Measurements from ENCODE around the gene PAPOLB. TPM values are rescaled to one million over a fixed set of nuclear protein-coding genes. Genes with fewer than 3 reads are reported as not detected.
A peak's percentile ranks its signal among the peaks of the same experiment; 100 is the strongest.
"Not testable (repeated sequence)": the region's sequence is repeated elsewhere in the genome, so short reads cannot be mapped to it uniquely, and the experiment has no call there.

Gene PAPOLB
- not detected in 2 replicates for total RNA-seq (2014; rRNA removed; shearing (Covaris generic))

DNA sequence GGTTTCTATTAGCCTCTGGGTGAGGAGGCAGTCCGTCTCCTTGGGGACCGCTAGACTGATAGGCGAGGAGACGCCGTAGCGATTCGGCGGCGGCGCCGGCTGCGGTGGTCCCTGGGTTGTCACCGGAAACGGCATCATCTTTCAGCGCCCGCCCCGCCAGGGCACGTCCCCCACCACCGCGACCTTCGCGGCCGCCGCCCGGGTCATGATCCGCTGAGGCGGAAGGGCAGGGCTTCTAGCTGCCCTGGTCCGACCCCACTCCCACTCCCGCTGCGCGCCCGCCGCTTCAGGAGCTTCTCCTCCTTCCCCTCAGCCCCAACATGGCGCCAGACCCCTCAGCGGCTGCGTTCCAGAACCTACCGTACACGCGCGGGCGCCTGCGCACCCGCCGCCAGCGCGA, at the start of gene PAPOLB:
PAPOLB (minus strand) TSS at position 358 of the 400 bp plus-strand sequence; CDS start at position 138, 220 bp downstream.
- DNase-seq (ENCODE audit: low read depth) = no peak

- no peak for DNase-seq (ENCODE audit: low read depth)
Measured at GRCh38 chr7:4911111-4911828, 49.4 kb upstream of the PAPOLB start.

DNA sequence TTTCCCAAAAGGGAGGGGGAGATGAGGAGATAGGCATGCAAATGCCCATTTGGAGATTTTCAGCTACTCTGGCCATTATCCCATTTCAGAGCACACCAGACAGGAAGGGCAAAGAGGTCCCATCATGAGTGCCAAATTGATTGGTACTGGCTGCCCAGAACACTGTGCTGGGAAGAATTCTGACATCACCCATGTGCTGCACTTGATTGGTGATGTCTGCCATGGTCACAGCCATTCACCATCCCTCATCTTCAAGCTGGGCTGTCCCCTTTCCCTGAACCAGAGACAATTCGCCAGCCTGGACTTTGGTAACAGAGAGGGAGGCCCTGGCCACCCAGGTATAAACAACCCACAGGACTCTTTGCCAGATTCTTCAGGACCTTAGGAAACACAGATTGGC, 44.9 kb upstream of the PAPOLB start:
- peak; percentile 37 for DNase-seq (ENCODE audit: low read depth)

DNA sequence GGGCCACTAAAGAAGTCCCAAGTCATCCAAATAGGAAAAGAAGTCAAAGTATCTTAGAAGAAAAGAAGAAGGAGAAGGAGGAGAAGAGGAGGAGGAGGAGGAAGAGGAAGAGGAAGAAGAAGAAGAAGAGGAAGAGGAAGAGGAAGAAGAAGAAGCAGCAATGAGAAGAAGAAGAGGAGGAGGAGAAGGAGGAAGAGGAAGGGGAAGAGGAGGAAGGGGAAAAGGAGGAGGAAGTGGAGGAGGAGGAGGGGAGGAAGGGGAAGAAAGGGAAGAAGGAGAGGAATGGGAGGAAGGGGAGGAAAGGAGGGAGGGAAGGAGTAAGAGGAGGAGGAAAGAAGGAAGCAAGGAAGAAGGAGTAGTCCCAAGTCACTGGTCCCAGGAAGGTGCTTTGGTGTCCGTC, 43.3 kb upstream of the PAPOLB start:
- no peak for DNase-seq (ENCODE audit: low read depth)

- no peak for DNase-seq (ENCODE audit: low read depth)
Measured at GRCh38 chr7:4904346-4904745, 42.5 kb upstream of the PAPOLB start.

DNA sequence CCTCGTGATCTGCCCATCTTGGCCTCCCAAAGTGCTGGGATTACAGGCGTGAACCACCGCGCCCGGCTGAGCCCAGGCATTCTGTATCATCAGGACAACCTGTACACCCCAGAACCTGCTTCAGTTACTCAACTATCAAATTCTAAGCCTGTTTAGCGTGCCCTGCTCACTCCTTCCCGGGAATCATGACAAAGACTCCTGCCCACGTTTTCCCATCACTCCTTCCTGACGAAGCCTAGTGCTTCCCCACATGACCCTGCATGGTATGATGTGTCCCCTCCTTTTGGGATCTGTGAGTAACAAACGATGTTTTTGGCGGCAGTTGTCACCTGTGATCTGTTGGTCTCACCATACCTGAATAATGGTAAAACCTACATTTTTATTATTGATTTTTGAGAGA, 33.9 kb upstream of the PAPOLB start:
- DNase-seq (ENCODE audit: low read depth) = no peak

- DNase-seq (ENCODE audit: low read depth) = no peak
Measured at GRCh38 chr7:4894482-4894881, 32.7 kb upstream of the PAPOLB start.

DNA sequence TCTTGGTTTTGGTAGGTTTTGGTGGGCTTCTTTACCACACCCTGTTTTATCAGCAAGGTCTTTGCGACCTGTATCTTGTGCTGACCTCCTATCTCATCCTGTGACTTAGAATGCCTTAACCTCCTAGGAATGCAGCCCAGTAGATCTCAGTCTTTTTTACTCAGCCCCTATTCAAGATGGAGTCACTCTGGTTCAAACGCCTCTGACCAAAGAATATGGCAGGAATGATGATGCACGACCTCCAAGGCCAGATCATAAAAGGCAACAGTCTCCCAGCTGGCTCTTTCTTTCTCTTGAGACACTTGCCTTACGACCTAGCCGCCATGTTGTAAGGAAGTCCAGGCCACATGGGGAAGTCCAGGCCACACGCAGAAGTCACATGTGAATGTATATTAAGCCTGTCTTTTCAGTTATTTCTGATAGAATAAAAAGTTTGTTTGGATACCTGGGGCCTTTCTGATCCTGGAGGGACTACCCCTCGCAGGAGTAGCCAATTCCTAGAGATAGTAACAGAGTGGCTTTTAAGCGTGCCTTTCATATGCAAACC, 32.2 kb upstream of the PAPOLB start:
- no peak for DNase-seq (ENCODE audit: low read depth)

- not testable (repeated sequence) for DNase-seq (ENCODE audit: low read depth)
Measured at GRCh38 chr7:4893188-4893587, 31.4 kb upstream of the PAPOLB start.

GRCh38 chr7:4891522-4891921, 29.7 kb upstream of the PAPOLB start:
- DNase-seq (ENCODE audit: low read depth) = not testable (repeated sequence)

DNA sequence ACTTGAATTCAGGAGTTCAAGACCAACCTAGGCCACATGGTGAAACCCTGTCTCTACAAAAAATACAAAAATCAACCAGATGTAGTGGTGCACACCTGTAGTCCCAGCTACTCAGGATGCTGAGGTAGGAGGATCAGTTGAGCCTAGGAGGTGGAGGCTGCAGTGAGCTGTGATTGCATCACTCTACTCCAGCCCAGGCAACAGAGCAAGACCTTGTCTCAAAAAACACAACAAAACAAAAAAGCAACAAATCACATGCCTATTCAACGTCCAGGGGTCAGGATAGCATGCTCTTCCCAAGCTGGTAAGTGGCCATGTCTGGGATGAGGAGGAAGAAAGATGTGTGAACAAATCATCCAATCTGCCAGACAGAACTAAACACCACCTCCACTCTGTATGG, 27.9 kb upstream of the PAPOLB start:
- no peak for DNase-seq (ENCODE audit: low read depth)

- no peak for DNase-seq (ENCODE audit: low read depth)
Measured at GRCh38 chr7:4888161-4888560, 26.3 kb upstream of the PAPOLB start.

GRCh38 chr7:4886671-4887070, 24.8 kb upstream of the PAPOLB start:
- DNase-seq (ENCODE audit: low read depth) = no peak

DNA sequence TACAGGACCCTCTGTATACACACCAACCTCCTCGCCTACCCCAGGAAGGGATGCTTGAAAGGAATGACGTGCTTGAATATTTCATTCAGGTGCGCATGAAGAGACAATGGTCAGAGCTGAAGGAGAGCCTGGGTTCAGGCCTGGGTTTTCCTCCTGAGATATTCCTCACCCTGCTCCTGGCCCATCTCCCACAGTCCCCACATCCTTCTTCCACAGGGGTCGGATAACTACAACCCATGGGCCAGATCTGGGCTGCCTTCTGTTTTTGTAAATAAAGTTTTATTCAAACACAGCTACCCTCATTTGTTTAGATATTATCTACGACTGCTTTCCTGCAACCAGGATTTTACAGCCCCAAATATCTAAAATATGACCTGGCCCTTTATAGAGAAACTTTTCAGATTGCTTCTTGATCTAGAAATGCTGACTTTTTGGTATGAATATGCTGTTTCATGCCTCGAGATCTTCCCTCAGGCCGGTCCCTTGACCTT, 23.5 kb upstream of the PAPOLB start:
- no peak for DNase-seq (ENCODE audit: low read depth)

DNA sequence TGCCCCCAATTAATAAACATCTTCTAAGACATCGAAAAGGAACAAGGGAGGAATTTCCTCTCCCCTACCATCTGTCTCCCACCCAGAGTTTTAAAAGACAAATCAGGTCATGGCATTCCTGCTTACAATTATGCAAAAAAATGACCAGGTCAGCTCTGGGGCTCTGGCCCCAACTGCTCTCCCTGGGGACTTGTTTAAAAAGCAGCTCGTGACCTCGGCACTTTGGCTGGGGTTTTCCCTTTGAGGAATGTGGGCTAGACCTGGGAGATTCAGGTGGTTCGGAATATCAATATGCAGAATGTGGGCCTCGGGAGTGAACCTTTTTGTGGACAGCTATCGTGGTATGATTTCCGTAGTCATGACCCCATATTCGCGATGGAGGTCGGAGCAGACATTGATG, 22.3 kb upstream of the PAPOLB start:
- no peak for DNase-seq (ENCODE audit: low read depth)

DNA sequence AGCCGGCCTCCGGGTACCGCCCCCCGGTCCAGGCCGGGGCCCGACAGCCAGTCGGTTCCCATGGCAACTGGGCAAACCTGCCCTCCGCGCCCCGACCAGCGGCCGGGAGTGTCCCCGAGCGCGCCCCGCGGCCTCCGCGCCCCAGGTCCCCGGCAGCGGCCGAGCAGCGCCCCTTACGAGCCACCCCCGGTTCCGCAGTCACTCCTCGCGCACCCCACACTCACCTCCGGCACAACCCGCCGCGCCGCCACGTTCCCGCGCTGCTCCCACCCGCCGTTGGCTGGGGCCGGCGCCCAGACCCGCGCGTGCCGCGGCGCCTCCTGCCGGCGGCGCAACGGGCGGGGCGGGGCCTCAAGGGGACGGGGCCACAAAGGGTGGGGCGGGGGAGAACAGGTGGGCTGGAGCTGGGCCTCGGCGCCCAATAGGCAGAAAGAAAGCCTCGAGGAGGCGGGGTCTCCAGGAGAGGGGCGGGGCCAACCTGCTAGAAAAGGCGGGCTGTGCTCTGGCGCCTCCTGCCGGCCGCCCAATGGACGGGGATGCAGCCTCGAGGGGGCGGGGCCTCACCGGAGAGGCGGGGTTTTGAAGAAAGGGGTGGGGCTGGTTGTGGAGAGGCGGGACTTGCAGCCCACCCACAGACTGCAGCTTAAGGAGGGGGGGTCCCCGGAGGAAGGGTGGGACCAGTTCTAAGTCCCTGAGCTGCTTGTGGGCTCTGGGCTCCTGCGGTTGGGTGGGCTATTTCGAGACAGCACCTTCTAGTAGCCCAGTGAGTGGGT, 21.7 kb upstream of the PAPOLB start, which contains the start of gene RADIL:
RADIL (minus strand) TSS at position 345 of the 773 bp plus-strand sequence. CDS start 5,577 bp downstream, outside the sequence.
- DNase-seq (ENCODE audit: low read depth) = peak; percentile 96

DNA sequence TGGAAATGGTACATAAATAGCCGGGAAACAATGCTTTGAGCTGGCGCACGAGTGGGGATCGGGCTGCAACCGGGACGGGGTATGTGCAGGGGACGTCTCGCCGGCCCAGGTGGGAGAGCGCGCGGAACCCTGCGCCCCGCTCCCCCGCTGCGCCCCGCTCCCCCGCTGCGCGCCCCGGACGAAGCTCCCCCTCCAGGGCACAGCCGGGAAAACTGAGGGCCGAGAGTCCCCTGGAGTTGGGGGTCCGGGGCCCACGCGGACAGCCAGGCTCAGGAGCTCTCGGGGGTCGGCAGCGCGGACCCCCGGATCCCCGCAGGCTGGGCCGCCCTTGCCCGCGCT, 21.2 kb upstream of the PAPOLB start:
- DNase-seq (ENCODE audit: low read depth) = no peak

DNA sequence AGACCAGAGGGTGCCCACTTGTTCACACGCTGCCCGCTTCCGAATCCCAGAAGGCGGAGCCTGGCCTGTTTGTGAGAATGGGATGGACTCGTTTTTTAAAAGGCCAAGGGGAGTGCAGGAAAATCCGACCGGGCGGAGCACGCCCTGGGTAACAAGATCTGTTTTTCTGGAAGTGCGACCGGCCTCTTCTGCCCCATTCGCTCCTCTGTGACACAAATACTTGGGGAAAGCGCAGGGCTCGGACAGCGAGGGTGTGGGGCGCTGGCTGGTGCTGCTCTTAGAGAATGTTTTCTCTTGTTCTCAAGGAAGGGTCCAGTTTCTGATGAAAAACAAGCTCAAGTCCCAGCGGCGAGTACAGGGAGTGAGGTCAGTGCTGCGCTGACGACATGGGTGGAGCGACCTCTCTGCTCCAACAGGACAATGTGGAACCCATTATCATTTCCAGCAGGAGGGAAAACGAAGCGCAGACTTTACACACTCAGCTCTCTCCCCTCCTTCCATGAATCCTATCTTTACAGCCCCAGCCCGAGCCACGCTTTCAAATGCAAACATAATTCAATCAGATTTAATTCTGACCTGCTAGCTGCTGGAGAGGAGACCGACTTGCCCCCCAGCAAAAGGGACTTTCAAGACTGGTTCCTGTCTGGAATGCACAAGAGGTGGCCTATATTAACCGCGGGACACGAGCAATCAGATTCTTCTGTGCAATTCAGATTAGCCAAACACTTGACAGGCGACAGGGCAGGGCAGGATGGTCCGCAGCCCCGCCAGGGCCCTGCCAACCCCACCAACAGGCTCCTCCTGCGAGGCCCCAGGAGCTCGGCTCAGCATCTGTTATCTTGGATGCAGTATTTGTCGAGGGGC, 20.6 kb upstream of the PAPOLB start:
- peak; percentile 74 for DNase-seq (ENCODE audit: low read depth)

DNA sequence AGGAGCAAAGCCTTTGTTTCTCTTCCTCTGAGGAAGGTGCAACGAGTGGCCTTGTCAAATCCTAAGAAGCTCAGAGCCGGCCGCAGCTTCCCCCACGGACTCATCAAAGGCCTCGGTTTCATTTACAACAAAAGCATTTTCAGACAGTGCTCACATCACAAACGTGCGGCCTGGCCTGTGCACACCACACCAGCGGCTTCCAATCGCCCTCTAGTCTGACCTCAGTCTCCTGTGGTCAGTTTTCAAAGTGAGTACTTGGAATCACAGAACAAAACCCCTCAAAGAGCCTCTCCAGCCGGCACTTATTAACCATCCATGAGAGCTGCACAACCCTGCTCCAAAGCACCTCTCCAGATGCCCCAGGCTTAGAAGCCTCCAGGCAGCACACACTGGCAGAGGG, 18.4 kb upstream of the PAPOLB start:
- DNase-seq (ENCODE audit: low read depth) = no peak

DNA sequence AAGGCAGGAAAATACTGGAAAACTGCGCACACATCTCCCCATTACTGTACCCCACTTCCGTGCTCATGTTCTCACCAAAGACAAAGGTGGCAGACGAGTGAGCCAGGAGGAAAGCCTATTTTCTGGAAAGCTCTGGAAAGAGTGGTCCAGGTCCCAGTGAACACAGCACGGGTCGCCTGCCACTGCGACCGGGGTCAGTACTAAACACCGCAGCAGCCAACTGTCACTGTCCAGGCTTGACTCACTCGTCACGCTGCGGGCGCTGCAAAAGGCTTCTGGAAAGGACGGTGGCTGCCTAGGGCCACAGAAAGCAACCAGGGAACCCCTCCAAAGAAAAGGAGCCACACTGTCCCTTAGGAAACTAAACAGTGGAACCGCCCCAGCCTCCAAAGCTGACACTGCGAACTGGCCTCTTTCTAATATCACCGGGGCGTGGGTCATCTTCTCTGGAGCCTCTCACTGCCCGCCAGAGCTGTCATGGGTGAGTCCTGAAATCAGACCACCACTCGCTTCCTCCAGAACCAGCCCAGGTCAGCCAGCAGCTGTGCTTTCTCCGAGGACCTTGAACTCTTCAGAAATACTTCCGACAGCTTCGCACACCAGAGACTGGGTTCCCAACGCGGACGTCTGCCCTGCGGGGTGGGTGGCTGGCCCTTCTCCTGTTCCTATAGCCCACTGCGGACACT, 17.7 kb upstream of the PAPOLB start:
- no peak for DNase-seq (ENCODE audit: low read depth)

Measured in Daoy (cell line).